HEK293T (cell line): ENCODE measurements around the gene LGALSL.
"Not testable (repeated sequence)": the region's sequence is repeated elsewhere in the genome, so short reads cannot be mapped to it uniquely, and the experiment has no call there.

Experiments used
- CTCF ChIA-PET: fragments of 350-600 bp; formaldehyde crosslinking; extraction: SDS; loops from one replicate; lab custom pipeline; 2021; ENCODE audit warnings: antibody characterized with exemption, inconsistent platforms; lab: Yijun Ruan, JAX
- POLR2A ChIA-PET: fragments of 350-600 bp; formaldehyde crosslinking; extraction: SDS; loops from one replicate; lab custom pipeline; 2020; ENCODE audit warnings: antibody characterized with exemption, inconsistent platforms; lab: Yijun Ruan, JAX
- DNase-seq: peaks from one replicate; pipeline ENCODE4 v3.0.0; 2012; ENCODE audit warnings: mixed read lengths; ENCODE audit errors: extremely low spot score
- ARNT ChIP-seq: fragments of 450-650 bp; IDR thresholded peaks from 2 replicates; pipeline ENCODE4 v1.6.1; 2017; ENCODE audit warnings: mild to moderate bottlenecking
- BHLHE40 ChIP-seq: fragments of 450-650 bp; IDR thresholded peaks from 2 replicates; pipeline ENCODE4 v1.6.1; 2016; ENCODE audit warnings: mild to moderate bottlenecking, moderate library complexity, borderline replicate concordance
- CTBP1 ChIP-seq: fragments of 450-650 bp; IDR thresholded peaks from 2 replicates; pipeline ENCODE4 v1.6.1; 2016; ENCODE audit warnings: borderline replicate concordance
- ELF4 ChIP-seq: fragments of 450-650 bp; IDR thresholded peaks from 2 replicates; pipeline ENCODE4 v1.6.1; 2017; ENCODE audit warnings: antibody characterized with exemption
- FOXA1 ChIP-seq: fragments of 450-650 bp; IDR thresholded peaks from 2 replicates; pipeline ENCODE4 v1.6.1; 2016; ENCODE audit warnings: mild to moderate bottlenecking
- FOXK2 ChIP-seq: fragments of 450-650 bp; IDR thresholded peaks from 2 replicates; pipeline ENCODE4 v1.6.1; 2016; ENCODE audit warnings: mild to moderate bottlenecking
- FOXM1 ChIP-seq: fragments of 450-650 bp; IDR thresholded peaks from 2 replicates; pipeline ENCODE4 v1.6.1; 2017; ENCODE audit warnings: mild to moderate bottlenecking, borderline replicate concordance
- HDGF ChIP-seq: fragments of 450-650 bp; IDR thresholded peaks from 2 replicates; pipeline ENCODE4 v1.6.1; 2017; ENCODE audit warnings: antibody characterized with exemption, borderline replicate concordance
- L3MBTL2 ChIP-seq: fragments of 450-650 bp; conservative IDR thresholded peaks from 2 replicates; pipeline ENCODE4 v1.6.1; 2016; ENCODE audit warnings: mild to moderate bottlenecking
- LEF1 ChIP-seq: fragments of 450-650 bp; IDR thresholded peaks from 2 replicates; pipeline ENCODE4 v1.6.1; 2017; ENCODE audit warnings: mild to moderate bottlenecking, borderline replicate concordance
- NFRKB ChIP-seq: fragments of 450-650 bp; IDR thresholded peaks from 2 replicates; pipeline ENCODE4 v1.6.1; 2016; ENCODE audit warnings: mild to moderate bottlenecking, moderate library complexity
- SP1 ChIP-seq: fragments of 450-650 bp; IDR thresholded peaks from 2 replicates; pipeline ENCODE4 v1.6.1; 2017
- SUZ12 ChIP-seq: fragments of 450-650 bp; IDR thresholded peaks from 2 replicates; pipeline ENCODE4 v1.6.1; 2016; ENCODE audit warnings: mild to moderate bottlenecking
- TARDBP ChIP-seq: fragments of 450-650 bp; IDR thresholded peaks from 2 replicates; pipeline ENCODE4 v1.6.1; 2016
- ZNF384 ChIP-seq: fragments of 450-650 bp; IDR thresholded peaks from 2 replicates; pipeline ENCODE4 v1.6.1; 2016
- TF ChIP-seq, protein P1 (sequence below): fragments of 450-650 bp; IDR thresholded peaks from 2 replicates; pipeline ENCODE4 v1.6.1; 2016

LGALSL gene

GRCh38 chr2:64439194-64439593 is 14.8 kb upstream of the LGALSL start:
- CTCF ChIA-PET: no interaction called here
- POLR2A ChIA-PET: interaction anchor here (0.5 kb wide), 1 partner anchor 55 kb away, joined by 4 read pairs; no protein-coding TSS in a partner anchor
- no peak for DNase-seq
- 0 out of 2 replicates have a peak, but pooled peaks have one; percentile 19 for TF ChIP-seq CTBP1
- TF ChIP-seq HDGF: no peak

DNA sequence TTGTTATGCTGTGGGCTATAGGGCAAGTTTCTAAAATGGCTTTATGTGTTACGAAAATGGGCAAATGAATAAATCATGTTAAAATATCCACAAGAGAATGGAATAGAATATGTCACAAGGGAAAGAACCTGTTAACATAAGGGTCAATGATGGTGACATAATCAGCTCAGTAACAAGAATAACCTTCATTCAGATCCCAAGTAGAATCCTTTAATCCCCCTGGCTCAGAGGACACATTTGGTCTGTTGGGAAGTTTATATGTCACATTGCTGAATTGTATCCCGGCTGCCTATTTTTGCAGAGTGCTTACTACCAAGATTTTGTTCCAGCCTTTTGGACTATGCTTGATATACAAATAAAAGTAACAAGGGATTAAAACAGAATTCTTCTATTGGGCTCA is 13.1 kb upstream of the LGALSL start:
- POLR2A ChIA-PET: no interaction called here

DNA sequence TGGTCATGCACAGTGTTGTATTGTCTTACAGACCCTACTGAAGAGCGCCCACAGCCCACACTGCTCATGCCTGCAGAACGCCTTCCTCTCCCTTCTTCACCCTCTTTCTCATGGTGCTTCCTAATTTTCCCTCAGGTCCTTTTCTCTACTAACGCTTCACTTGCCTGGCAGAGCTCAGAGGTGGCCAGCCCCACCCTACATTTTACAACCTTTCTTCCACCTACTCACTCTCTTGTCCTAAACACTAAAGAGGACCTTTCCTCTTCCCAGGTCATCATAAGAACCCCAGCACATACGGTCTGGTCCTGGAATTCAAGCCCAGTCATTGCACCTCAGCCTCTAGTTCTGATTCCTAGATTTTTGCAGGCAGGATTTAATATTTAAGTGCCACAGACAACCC is 11.7 kb upstream of the LGALSL start:
- ChIA-PET POLR2A (no interaction called here), CTCF (no interaction called here)
- TF ChIP-seq CTBP1 (no peak), FOXM1 (no peak), HDGF (no peak), BHLHE40 (no peak), ZNF384 (no peak), LEF1 (no peak), ARNT (no peak), NFRKB (no peak)
- no peak for DNase-seq

More for the DNA sequence above, 13.1 kb upstream of the LGALSL start:
- DNase-seq: no peak
- TF ChIP-seq CTBP1 (no peak), FOXM1 (no peak), ELF4 (no peak), LEF1 (no peak), HDGF (no peak), TARDBP (no peak), BHLHE40 (no peak)
- CTCF ChIA-PET: no interaction called here

DNA sequence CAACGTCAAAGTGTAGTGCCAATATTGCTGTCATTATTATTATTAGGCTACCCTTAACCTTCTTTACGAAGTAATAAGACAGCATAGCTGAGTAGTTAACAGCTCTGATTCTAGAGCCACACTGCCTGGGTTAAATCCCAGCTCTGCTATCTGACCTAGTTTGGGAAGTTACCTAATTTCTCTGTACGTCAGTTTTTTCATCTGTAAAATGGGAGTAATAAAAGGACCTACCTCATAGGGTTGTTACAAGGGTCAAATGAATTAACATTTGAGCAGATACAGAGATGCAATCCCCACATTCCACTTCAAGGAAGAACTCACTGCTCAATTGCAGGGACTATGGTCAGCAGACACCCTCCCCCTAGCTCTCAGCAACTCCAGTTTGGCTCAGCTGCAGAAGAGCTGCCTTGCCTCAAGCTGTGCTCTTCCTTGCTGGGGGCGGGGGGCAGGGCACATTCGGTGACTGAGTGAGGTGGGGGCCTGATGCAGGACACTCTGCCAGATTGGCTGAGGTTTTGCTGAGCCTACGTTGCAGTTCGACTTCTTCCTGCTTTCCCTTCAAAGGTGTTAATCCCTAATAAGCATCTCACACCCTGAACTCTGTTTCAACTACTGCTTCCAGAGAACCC is 11.0 kb upstream of the LGALSL start:
- ChIA-PET POLR2A (no interaction called here), CTCF (interaction anchor here (0.6 kb wide), 1 partner anchor 15 kb away, joined by 4 read pairs; no protein-coding TSS in a partner anchor)
- no peak for DNase-seq
- TF ChIP-seq TARDBP: no peak

GRCh38 chr2:64445970-64446369 is 8.0 kb upstream of the LGALSL start:
- DNase-seq, CTCF ChIA-PET: not testable (repeated sequence)
- POLR2A ChIA-PET: interaction anchor here (0.6 kb wide), 1 partner anchor 40 kb away, joined by 3 read pairs; no protein-coding TSS in a partner anchor

DNA sequence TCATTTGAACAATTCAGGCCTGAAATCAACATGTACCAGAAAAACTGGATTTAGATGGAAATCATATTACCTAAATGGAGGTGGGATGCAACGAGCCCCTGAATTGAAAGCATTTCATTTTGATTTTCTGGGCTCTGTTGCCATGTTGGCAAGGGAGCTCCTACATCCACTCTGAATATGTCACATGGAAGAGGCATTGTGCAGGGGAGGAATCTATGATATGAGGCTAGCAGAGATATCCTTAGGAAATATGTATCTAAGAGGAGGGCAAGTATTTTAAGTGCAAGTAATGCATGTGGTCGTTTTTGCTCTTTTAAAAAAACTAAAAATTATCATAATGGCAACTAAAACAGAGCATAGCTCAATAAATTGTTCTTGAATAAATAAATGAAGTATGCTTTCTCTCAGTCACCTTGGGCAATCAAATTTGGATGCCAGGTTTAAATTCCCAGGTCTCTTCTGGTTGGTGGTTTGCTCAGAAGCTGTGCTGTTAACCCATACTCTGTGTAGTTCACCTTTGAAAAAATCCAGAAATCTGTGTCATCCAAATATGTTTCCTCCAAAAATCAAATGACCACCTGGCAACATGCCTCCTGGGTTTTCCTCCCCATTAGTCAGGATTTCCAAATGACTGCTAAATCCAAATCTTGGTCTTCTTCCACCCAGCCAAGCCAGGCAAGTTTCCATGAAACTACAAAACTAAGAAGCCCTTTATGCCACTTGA is 6.5 kb upstream of the LGALSL start:
- TF ChIP-seq ARNT (no peak), L3MBTL2 (no peak), SUZ12 (no peak), FOXK2 (no peak), ZNF384 (no peak), FOXM1 (no peak), BHLHE40 (no peak), NFRKB (no peak), TARDBP (no peak), FOXA1 (no peak), HDGF (no peak), SP1 (no peak), ELF4 (no peak), CTBP1 (no peak), LEF1 (no peak)
- TF ChIP-seq, protein P1, sequence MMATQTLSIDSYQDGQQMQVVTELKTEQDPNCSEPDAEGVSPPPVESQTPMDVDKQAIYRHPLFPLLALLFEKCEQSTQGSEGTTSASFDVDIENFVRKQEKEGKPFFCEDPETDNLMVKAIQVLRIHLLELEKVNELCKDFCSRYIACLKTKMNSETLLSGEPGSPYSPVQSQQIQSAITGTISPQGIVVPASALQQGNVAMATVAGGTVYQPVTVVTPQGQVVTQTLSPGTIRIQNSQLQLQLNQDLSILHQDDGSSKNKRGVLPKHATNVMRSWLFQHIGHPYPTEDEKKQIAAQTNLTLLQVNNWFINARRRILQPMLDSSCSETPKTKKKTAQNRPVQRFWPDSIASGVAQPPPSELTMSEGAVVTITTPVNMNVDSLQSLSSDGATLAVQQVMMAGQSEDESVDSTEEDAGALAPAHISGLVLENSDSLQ: no peak

GRCh38 chr2:64448041-64448426 is 5.9 kb upstream of the LGALSL start:
- CTCF ChIA-PET: no interaction called here
- DNase-seq: no peak

More for the DNA sequence above, 6.5 kb upstream of the LGALSL start:
- no peak for DNase-seq
- CTCF ChIA-PET: no interaction called here
- POLR2A ChIA-PET: no interaction called here

More at GRCh38 chr2:64448041-64448426, 5.9 kb upstream of the LGALSL start:
- no peak for TF ChIP-seq FOXM1
- TF ChIP-seq, protein P1: no peak
- TF ChIP-seq LEF1: no peak
- TF ChIP-seq ZNF384: no peak
- TF ChIP-seq ELF4: no peak
- no peak for TF ChIP-seq ARNT
- TF ChIP-seq L3MBTL2: no peak
- TF ChIP-seq CTBP1: no peak
- TF ChIP-seq BHLHE40: no peak
- TF ChIP-seq SUZ12: no peak
- no peak for TF ChIP-seq SP1
- no peak for TF ChIP-seq TARDBP
- POLR2A ChIA-PET: no interaction called here
